GM12801 (cell line): ENCODE measurements around the gene SHBG.

Source experiments
- TF ChIP-seq, protein P1 (sequence below): IDR thresholded peaks from one replicate; pipeline ENCODE4 v1.5.1; 2011; ENCODE audit warnings: control low read depth; ENCODE audit not compliant: insufficient read length; ENCODE audit errors: extremely low read depth

The SHBG gene

DNA sequence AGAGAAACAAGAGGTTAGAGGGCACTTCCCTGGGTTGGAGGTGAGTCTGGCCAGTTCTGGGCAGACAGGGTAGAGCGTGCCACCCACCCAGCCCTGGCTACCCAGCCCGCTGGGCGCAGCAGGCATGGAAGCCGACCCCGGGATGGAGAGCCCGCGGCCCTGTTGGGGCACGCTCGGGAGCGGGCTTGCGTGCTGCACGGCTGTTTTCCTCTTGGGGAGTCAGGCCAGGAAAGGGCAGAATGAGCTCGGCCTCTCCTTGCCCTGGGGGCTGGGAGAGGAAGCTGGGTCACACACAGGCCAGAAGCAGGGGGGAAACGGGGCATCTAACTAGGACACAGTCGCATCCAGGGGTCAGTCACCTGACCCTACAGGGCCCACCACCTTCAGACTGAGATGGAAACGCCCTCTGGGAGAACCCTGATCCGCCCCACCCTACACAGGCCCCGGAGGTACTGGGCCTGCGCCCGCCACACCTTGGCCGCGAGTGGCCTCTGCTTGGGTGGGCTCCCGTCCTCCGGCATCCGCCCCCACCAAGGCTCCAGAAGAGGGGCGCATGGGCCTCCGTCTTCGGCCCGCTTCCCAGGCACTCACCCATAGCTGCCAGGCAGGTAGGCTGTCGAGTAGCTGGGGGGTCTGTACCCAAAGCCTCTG is 41.3 kb upstream of the SHBG start:
- TF ChIP-seq, protein P1, sequence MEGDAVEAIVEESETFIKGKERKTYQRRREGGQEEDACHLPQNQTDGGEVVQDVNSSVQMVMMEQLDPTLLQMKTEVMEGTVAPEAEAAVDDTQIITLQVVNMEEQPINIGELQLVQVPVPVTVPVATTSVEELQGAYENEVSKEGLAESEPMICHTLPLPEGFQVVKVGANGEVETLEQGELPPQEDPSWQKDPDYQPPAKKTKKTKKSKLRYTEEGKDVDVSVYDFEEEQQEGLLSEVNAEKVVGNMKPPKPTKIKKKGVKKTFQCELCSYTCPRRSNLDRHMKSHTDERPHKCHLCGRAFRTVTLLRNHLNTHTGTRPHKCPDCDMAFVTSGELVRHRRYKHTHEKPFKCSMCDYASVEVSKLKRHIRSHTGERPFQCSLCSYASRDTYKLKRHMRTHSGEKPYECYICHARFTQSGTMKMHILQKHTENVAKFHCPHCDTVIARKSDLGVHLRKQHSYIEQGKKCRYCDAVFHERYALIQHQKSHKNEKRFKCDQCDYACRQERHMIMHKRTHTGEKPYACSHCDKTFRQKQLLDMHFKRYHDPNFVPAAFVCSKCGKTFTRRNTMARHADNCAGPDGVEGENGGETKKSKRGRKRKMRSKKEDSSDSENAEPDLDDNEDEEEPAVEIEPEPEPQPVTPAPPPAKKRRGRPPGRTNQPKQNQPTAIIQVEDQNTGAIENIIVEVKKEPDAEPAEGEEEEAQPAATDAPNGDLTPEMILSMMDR = no peak

DNA sequence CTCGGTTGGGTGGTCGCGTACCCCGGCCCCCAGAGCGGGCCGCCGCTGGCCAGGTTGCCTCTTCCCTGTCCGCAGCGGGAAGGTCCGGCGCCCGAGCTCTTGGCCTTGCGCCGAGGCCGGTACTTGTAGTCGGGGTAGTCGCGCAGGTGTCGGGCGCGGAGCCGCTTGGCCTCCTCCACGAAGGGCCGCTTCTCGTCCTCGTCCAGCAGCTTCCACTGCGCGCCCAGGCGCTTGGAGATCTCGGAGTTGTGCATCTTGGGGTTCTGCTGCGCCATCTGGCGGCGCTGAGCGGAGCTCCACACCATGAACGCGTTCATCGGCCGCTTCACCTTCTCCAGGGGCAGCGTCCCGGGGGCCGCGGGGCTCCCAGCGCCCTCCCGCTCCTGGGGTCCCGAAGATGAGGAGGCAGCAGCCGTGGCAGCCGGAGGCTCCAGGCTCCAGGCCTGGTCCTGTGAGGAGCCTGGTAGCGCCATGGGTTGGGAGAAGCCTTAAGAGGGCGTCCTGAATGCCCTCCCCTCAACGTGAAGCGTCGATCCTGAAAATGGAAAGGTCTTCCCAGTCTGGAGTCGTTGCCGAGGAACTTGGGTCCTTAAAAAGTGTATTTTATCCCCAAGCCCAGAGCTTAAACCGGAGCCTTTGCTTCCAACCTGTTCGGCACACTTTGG is 40.6 kb upstream of the SHBG start:
- TF ChIP-seq, protein P1 = no peak

DNA sequence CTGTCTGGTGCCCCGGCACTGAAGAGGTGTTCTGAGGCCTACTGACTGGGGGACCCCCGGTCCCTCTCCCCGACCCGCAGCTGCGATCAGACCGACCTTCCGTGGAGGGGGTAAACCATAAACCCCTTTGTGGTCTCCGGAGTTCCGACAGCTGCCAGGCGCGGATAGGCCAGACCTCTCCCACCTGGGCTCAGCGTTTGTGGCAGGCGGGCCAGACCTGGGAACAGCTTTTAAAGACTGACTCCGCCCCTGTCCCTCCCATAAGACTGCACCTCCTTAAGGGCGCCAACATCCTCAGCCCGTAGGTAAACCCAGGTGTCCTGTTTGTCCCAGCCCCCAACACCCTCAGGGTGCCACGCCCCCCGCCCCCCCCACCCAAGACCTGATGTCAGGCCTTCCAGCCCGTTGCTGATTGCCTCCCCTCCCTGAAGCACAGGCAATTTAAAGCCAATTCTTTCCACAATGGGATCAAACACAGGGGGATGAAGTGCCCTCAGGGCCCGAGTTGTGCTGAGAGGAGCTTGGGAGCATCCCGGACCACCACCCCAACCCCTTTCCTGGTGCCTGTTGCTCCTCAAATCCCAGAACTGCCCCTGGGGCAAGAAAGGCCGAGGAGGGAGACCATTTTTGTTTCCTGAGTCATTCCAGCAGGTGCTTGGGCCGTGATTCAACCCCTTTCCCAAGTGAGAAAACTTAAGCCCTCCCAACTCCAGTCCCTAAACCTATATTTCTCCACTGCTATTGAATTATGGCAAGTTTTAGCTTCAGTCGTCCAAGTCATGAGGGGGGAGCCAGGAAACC is 39.8 kb upstream of the SHBG start, which contains the start of gene SOX15:
SOX15 (minus strand) TSS at position 204 of the 801 bp plus-strand sequence. CDS start 418 bp downstream, outside the sequence.
- TF ChIP-seq, protein P1 = no peak

DNA sequence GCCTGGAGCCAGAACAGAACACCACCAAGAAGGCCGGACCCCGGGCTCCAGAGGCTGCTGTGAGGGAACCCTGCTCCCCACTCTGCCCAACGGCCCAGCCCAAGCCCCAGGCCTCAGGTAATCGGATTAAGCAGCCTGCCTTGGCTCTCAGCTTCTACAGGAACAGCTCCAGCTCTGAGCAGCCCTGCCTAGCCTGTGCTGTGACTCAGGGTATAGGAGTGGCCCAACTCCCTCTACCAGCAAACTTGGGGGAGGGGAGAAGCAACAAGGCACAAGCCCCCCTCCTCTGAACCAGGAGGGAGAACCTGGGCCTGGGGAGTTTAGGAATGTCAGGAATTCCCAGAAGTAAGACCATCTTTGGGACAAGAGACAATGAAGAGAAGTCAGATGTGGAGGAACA is 39.2 kb upstream of the SHBG start:
- TF ChIP-seq, protein P1 = no peak

DNA sequence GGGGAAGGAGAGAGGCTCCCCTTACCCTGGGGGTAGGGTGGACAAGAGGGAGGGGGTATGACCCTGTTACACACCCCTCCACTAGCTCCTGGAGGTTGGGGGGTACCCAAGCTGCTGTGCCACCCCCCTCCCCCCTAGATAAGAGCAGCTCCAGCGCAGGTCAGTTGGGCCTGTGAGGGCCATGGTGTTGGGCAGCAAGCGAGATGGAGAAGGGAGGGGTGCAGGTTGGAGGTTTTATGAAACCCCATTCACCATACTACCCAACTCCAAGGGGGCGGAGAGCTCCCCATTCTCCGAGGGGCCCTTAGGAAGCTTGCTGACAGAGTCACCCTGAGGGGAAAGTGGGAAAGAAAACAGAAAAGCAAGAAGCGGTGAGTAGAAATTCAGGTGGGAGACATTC is 38.3 kb upstream of the SHBG start:
- TF ChIP-seq, protein P1 = no peak

DNA sequence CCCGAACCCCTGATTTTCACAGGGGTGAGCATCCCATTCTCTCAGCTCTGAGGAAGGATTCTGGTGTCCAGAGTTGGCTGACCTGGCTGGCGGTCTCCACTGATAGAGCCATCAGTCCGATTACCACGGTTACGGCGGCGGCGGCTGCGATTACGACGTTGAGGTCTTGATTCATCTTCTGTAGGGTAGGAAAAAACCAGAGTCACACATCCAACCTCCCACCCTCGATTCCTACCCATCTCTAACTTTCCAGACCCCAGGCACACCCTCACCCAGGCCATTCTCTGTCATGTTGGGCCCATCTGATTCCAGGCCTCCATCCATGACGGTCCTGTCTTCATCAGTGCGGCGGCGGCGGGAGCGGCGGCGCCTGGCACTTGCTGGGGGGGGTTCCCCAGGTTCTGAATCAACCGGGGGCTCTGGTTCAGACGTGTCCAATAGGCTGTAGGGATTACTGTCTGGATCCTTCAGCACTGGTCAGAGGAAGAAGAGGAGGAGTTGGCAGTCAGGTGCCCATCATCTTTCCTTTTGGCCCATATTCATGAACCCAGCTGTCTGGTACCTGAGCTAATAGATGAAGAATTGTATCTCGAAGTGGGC is 37.4 kb upstream of the SHBG start:
- TF ChIP-seq, protein P1 = no peak

DNA sequence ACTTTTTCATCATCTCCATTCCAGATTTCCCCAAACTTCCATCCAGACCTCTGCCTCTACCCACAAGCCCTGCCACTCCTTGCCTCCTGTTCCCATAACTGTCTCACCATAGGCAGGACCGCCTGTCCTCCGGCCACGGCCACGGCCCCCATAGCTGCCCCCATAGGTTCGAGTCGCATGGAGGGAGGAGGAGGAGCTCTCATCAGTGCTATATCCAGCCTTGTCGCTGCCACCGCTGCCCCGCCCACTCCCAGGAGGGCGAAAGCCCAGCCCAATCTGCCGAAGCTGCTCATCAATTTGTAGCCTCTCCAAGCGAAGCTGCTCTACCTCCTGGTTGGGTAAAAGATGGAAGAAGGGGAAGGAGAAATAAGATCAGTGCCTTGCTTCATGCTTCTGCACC is 36.6 kb upstream of the SHBG start:
- TF ChIP-seq, protein P1 = no peak
